Cerebellar cortex (tissue), 1 donor: ENCODE data around the gene PXN.
"Not testable (repeated sequence)": the region's sequence is repeated elsewhere in the genome, so short reads cannot be mapped to it uniquely, and the experiment has no call there.

Experiments
- DNase-seq: peaks from one replicate; pipeline ENCODE4 v3.0.0-alpha.2; 2015; ENCODE audit warnings: low spot score

The PXN gene

GRCh38 chr12:120209851-120210250 is 55.7 kb downstream of the PXN start:
- DNase-seq: no peak

- DNase-seq: no peak
These were observed 58.3 kb downstream of the PXN start for GRCh38 chr12:120207227-120207626.

- DNase-seq: not testable (repeated sequence)
These were observed 58.7 kb downstream of the PXN start for GRCh38 chr12:120206781-120207180.

- no peak for DNase-seq
These were observed 59.3 kb downstream of the PXN start for GRCh38 chr12:120206228-120206627.

GRCh38 chr12:120204171-120204570 is 61.4 kb downstream of the PXN start:
- DNase-seq: no peak

- DNase-seq: no peak
These were observed 65.1 kb downstream of the PXN start for GRCh38 chr12:120200364-120200800.

GRCh38 chr12:120199595-120200306 is 65.8 kb downstream of the PXN start:
- DNase-seq: no peak

GRCh38 chr12:120199025-120199424 is 66.5 kb downstream of the PXN start:
- no peak for DNase-seq

- DNase-seq: no peak
These were observed 68.0 kb downstream of the PXN start for GRCh38 chr12:120197542-120197887.

GRCh38 chr12:120196817-120197541 is 68.6 kb downstream of the PXN start:
- DNase-seq: peak; percentile 54

GRCh38 chr12:120196363-120196762 is 69.2 kb downstream of the PXN start:
- DNase-seq: no peak

- DNase-seq: peak; percentile 81
These were observed 70.8 kb downstream of the PXN start, which contains the start of gene GCN1 for GRCh38 chr12:120194534-120195395. Gene GCN1, minus strand, starts transcription at chr12:120194715. Its CDS starts 18 bp downstream, at chr12:120194697.

- no peak for DNase-seq
These were observed 71.3 kb downstream of the PXN start for GRCh38 chr12:120194226-120194533.

- not testable (repeated sequence) for DNase-seq
These were observed 72.2 kb downstream of the PXN start for GRCh38 chr12:120193286-120193685.

GRCh38 chr12:120190985-120191480 is 74.5 kb downstream of the PXN start:
- DNase-seq: no peak

- no peak for DNase-seq
These were observed 75.1 kb downstream of the PXN start for GRCh38 chr12:120190386-120190785.

GRCh38 chr12:120186654-120187053 is 78.9 kb downstream of the PXN start:
- DNase-seq: no peak

- no peak for DNase-seq
These were observed 82.3 kb downstream of the PXN start for GRCh38 chr12:120183211-120183631.

GRCh38 chr12:120181991-120182631 is 83.4 kb downstream of the PXN start:
- DNase-seq: no peak

GRCh38 chr12:120180975-120181374 is 84.6 kb downstream of the PXN start:
- DNase-seq: no peak

- DNase-seq: no peak
These were observed 90.0 kb downstream of the PXN start for GRCh38 chr12:120175537-120175936.

- no peak for DNase-seq
These were observed 90.5 kb downstream of the PXN start for GRCh38 chr12:120175062-120175461.
